ENCODE results near the gene HRH1. TPM values are rescaled to one million over a fixed set of nuclear protein-coding genes. Genes with fewer than 3 reads are reported as not detected.

Gene HRH1
- total RNA-seq, 2 experiments from 2014 or later: 0.98 to 1.4 TPM

- ChIA-PET POLR2A (no interaction called here), CTCF (interaction anchor here (0.6 kb wide), 2 partner anchors 26 to 102 kb away, joined by 3 read pairs; no protein-coding TSS in a partner anchor)
- intact Hi-C loops (cut with DNase I, micrococcal nuclease): no loop called here
Measured at GRCh38 chr3:11230832-11231231, 76.5 kb downstream of the HRH1 start.

GRCh38 chr3:11235385-11235784, 81.1 kb downstream of the HRH1 start:
- peaks cover 9% of the 10 kb centered on the region for H3K9me3 Mint-ChIP-seq (ENCODE audit: low read depth)
- intact Hi-C loops (cut with DNase I, micrococcal nuclease): loop anchor here (5.0 kb wide), 1 partner anchor 407 kb away; the partner anchor contains the start of gene VGLL4 (in 2 of the 2)
- no peak overlapping the region for H3K4me3 Mint-ChIP-seq
- ATAC-seq: no peak
- peaks cover 38% of the 10 kb centered on the region for H3K4me1 Mint-ChIP-seq
- H3K36me3 Mint-ChIP-seq (ENCODE audit: low read depth): peaks cover 2% of the 10 kb centered on the region
- DNase-seq: no peak
- POLR2A ChIA-PET: interaction anchor here (0.6 kb wide), 1 partner anchor 38 kb away, joined by 3 read pairs; no protein-coding TSS in a partner anchor
- H3K27me3 Mint-ChIP-seq: peaks cover 23% of the 10 kb centered on the region
- H3K27ac Mint-ChIP-seq: no peak overlapping the region
- CTCF ChIA-PET: interaction anchor here (0.6 to 4.9 kb wide), 5 partner anchors 9 to 571 kb away, joined by 3 to 46 read pairs (median 7); no protein-coding TSS in a partner anchor

More at GRCh38 chr3:11230832-11231231, 76.5 kb downstream of the HRH1 start:
- Mint-ChIP-seq H3K36me3 (ENCODE audit: low read depth) (no peaks in the 10 kb centered on the region), H3K4me1 (peaks cover 6% of the 10 kb centered on the region), H3K27me3 (peaks cover 20% of the 10 kb centered on the region), H3K27ac (no peak overlapping the region), H3K9me3 (ENCODE audit: low read depth) (no peaks in the 10 kb centered on the region), H3K4me3 (no peak overlapping the region)
- ATAC-seq: no peak
- DNase-seq: no peak

GRCh38 chr3:11236588-11237461, 82.5 kb downstream of the HRH1 start:
- DNase-seq (peak; percentile 90), ATAC-seq (no peak)
- intact Hi-C loops (cut with DNase I, micrococcal nuclease): loop anchor here (1.0 to 5.0 kb wide), 2 partner anchors 98 to 405 kb away; partner anchors contain the start of gene VGLL4 (in 2 of the 2)
- POLR2A ChIA-PET: no interaction called here
- Mint-ChIP-seq H3K4me1 (peaks cover 46% of the 10 kb centered on the region), H3K36me3 (ENCODE audit: low read depth) (peaks cover 2% of the 10 kb centered on the region), H3K4me3 (no peak overlapping the region), H3K27ac (no peak overlapping the region), H3K27me3 (peaks cover 23% of the 10 kb centered on the region), H3K9me3 (ENCODE audit: low read depth) (peaks cover 9% of the 10 kb centered on the region)
- CTCF ChIA-PET: interaction anchor here (0.8 to 4.9 kb wide), 11 partner anchors 13 to 415 kb away, joined by 3 to 46 read pairs (median 4); no protein-coding TSS in a partner anchor

- Mint-ChIP-seq H3K36me3 (ENCODE audit: low read depth) (peaks cover 2% of the 10 kb centered on the region), H3K9me3 (ENCODE audit: low read depth) (peaks cover 9% of the 10 kb centered on the region), H3K4me3 (peak overlapping the region; percentile 28), H3K27me3 (peaks cover 17% of the 10 kb centered on the region), H3K4me1 (peaks cover 46% of the 10 kb centered on the region), H3K27ac (peak overlapping the region; percentile 96)
- ChIA-PET POLR2A (interaction anchor here (0.6 to 2.0 kb wide), 6 partner anchors 12 to 388 kb away, joined by 3 to 12 read pairs (median 3); partner anchors contain the start of gene ATG7), CTCF (interaction anchor here (0.5 to 4.9 kb wide), 15 partner anchors 24 to 407 kb away, joined by 3 to 46 read pairs (median 4); partner anchors contain the start of gene ATG7)
- intact Hi-C loops (cut with DNase I, micrococcal nuclease): loop anchor here (1.0 to 5.0 kb wide), 7 partner anchors 43 to 955 kb away; partner anchors contain the start of gene VGLL4 (in 2 of the 2)
- DNase-seq: peak; percentile 56
- ATAC-seq: peak; percentile 62
Measured at GRCh38 chr3:11238060-11238459, 83.8 kb downstream of the HRH1 start.

- H3K27me3 Mint-ChIP-seq: peaks cover 15% of the 10 kb centered on the region
- H3K36me3 Mint-ChIP-seq (ENCODE audit: low read depth): peaks cover 2% of the 10 kb centered on the region
- ChIA-PET POLR2A (interaction anchor here (0.6 to 2.0 kb wide), 5 partner anchors 34 to 1842 kb away, joined by 3 to 12 read pairs (median 3); partner anchors contain the start of gene ATG7), CTCF (interaction anchor here (0.6 to 4.9 kb wide), 9 partner anchors 23 to 1713 kb away, joined by 3 to 46 read pairs (median 4); no protein-coding TSS in a partner anchor)
- intact Hi-C loops (cut with DNase I, micrococcal nuclease): loop anchor here (1.0 to 5.0 kb wide), 8 partner anchors 33 to 954 kb away; partner anchors contain the start of genes VGLL4 (in 2 of the 2) and ATG7 (in 1 of the 2)
- peak overlapping the region; percentile 96 for H3K27ac Mint-ChIP-seq
- H3K4me3 Mint-ChIP-seq: peak overlapping the region; percentile 28
- peak; percentile 12 for DNase-seq
- H3K9me3 Mint-ChIP-seq (ENCODE audit: low read depth): peaks cover 9% of the 10 kb centered on the region
- peaks cover 46% of the 10 kb centered on the region for H3K4me1 Mint-ChIP-seq
- peak; percentile 71 for ATAC-seq
Measured at GRCh38 chr3:11238880-11239279, 84.6 kb downstream of the HRH1 start.

- peaks cover 13% of the 10 kb centered on the region for H3K27me3 Mint-ChIP-seq
- no peak for DNase-seq
- H3K9me3 Mint-ChIP-seq (ENCODE audit: low read depth): peaks cover 9% of the 10 kb centered on the region
- H3K4me3 Mint-ChIP-seq: no peak overlapping the region
- POLR2A ChIA-PET: interaction anchor here (0.8 to 1.4 kb wide), 3 partner anchors 32 to 50 kb away, joined by 3 read pairs; partner anchors contain the start of gene ATG7
- peak overlapping the region; percentile 80 for H3K27ac Mint-ChIP-seq
- H3K36me3 Mint-ChIP-seq (ENCODE audit: low read depth): peaks cover 2% of the 10 kb centered on the region
- no peak for ATAC-seq
- H3K4me1 Mint-ChIP-seq: peaks cover 46% of the 10 kb centered on the region
- intact Hi-C loops (cut with DNase I, micrococcal nuclease): loop anchor here (1.0 to 5.0 kb wide), 5 partner anchors 33 to 953 kb away; partner anchors contain the start of genes ATG7 (in 2 of the 2) and VGLL4 (in 2 of the 2)
- CTCF ChIA-PET: interaction anchor here (0.6 to 1.4 kb wide), 4 partner anchors 8 to 384 kb away, joined by 3 to 5 read pairs (median 3); no protein-coding TSS in a partner anchor
Measured at GRCh38 chr3:11239796-11240195, 85.5 kb downstream of the HRH1 start.

- peaks cover 9% of the 10 kb centered on the region for H3K27me3 Mint-ChIP-seq
- intact Hi-C loops (cut with DNase I, micrococcal nuclease): loop anchor here in 1 of 2 experiments (1.0 kb wide), 1 partner anchor 32 kb away; the partner anchor contains the start of gene ATG7
- H3K36me3 Mint-ChIP-seq (ENCODE audit: low read depth): peaks cover 2% of the 10 kb centered on the region
- ATAC-seq (peak; percentile 61), DNase-seq (peak; percentile 58)
- peaks cover 9% of the 10 kb centered on the region for H3K9me3 Mint-ChIP-seq (ENCODE audit: low read depth)
- peaks cover 46% of the 10 kb centered on the region for H3K4me1 Mint-ChIP-seq
- CTCF ChIA-PET: interaction anchor here (0.6 to 0.7 kb wide), 3 partner anchors 8 to 384 kb away, joined by 3 read pairs; partner anchors contain the start of gene ATG7
- peak overlapping the region; percentile 90 for H3K27ac Mint-ChIP-seq
- H3K4me3 Mint-ChIP-seq: peak overlapping the region; percentile 32
- POLR2A ChIA-PET: interaction anchor here (0.6 to 1.4 kb wide), 3 partner anchors 32 to 1011 kb away, joined by 3 to 4 read pairs (median 3); partner anchors contain the start of gene ATG7
Measured at GRCh38 chr3:11240496-11240895, 86.2 kb downstream of the HRH1 start.

- ChIA-PET POLR2A (interaction anchor here (1.4 kb wide), 1 partner anchor 28 kb away, joined by 6 read pairs; the partner anchor contains the start of gene ATG7), CTCF (interaction anchor here (0.9 to 1.4 kb wide), 6 partner anchors 9 to 425 kb away, joined by 3 read pairs; no protein-coding TSS in a partner anchor)
- DNase-seq (no peak), ATAC-seq (no peak)
- peaks cover 21% of the 10 kb centered on the region for H3K4me1 Mint-ChIP-seq
- intact Hi-C loops (cut with DNase I, micrococcal nuclease): no loop called here
- H3K9me3 Mint-ChIP-seq (ENCODE audit: low read depth): no peaks in the 10 kb centered on the region
- H3K27me3 Mint-ChIP-seq: peaks cover 7% of the 10 kb centered on the region
- H3K36me3 Mint-ChIP-seq (ENCODE audit: low read depth): peaks cover 2% of the 10 kb centered on the region
- no peak overlapping the region for H3K4me3 Mint-ChIP-seq
- H3K27ac Mint-ChIP-seq: no peak overlapping the region
Measured at GRCh38 chr3:11244121-11244677, 89.9 kb downstream of the HRH1 start.

GRCh38 chr3:11245276-11245675, 91.0 kb downstream of the HRH1 start:
- DNase-seq (no peak), ATAC-seq (no peak)
- peaks cover 7% of the 10 kb centered on the region for H3K27me3 Mint-ChIP-seq
- POLR2A ChIA-PET: interaction anchor here (1.4 kb wide), 1 partner anchor 27 kb away, joined by 6 read pairs; the partner anchor contains the start of gene ATG7
- H3K9me3 Mint-ChIP-seq (ENCODE audit: low read depth): no peaks in the 10 kb centered on the region
- no peaks in the 10 kb centered on the region for H3K36me3 Mint-ChIP-seq (ENCODE audit: low read depth)
- CTCF ChIA-PET: interaction anchor here (1.4 kb wide), 1 partner anchor 91 kb away, joined by 3 read pairs; no protein-coding TSS in a partner anchor
- peaks cover 11% of the 10 kb centered on the region for H3K4me1 Mint-ChIP-seq
- intact Hi-C loops (cut with DNase I, micrococcal nuclease): no loop called here
- H3K27ac Mint-ChIP-seq: no peak overlapping the region
- H3K4me3 Mint-ChIP-seq: no peak overlapping the region

GRCh38 chr3:11245827-11246662, 91.8 kb downstream of the HRH1 start:
- H3K4me3 Mint-ChIP-seq: no peak overlapping the region
- ATAC-seq: peak; percentile 19

More at GRCh38 chr3:11245827-11246662, 91.8 kb downstream of the HRH1 start:
- no peak for DNase-seq
- CTCF ChIA-PET: no interaction called here
- no peak overlapping the region for H3K27ac Mint-ChIP-seq
- H3K36me3 Mint-ChIP-seq (ENCODE audit: low read depth): no peaks in the 10 kb centered on the region
- H3K27me3 Mint-ChIP-seq: peaks cover 7% of the 10 kb centered on the region
- peaks cover 7% of the 10 kb centered on the region for H3K4me1 Mint-ChIP-seq
- intact Hi-C loops (cut with DNase I, micrococcal nuclease): no loop called here
- H3K9me3 Mint-ChIP-seq (ENCODE audit: low read depth): no peaks in the 10 kb centered on the region
- POLR2A ChIA-PET: interaction anchor here (0.6 kb wide), 1 partner anchor 40 kb away, joined by 3 read pairs; no protein-coding TSS in a partner anchor
